GM18526 (cell line): ENCODE results near the gene ZFPM1.

Source experiments
- POLR2A ChIP-seq: IDR thresholded peaks from 3 replicates; pipeline ENCODE4 v1.6.1; 2011; ENCODE audit not compliant: insufficient read length; ENCODE audit errors: extremely low read depth

The ZFPM1 gene

GRCh38 chr16:88523309-88524161, 70.5 kb downstream of the ZFPM1 start:
- TF ChIP-seq POLR2A: no peak

GRCh38 chr16:88524274-88524972, 71.3 kb downstream of the ZFPM1 start:
- TF ChIP-seq POLR2A: no peak

- no peak for TF ChIP-seq POLR2A
Observed at GRCh38 chr16:88524973-88525662, 72.0 kb downstream of the ZFPM1 start.

GRCh38 chr16:88525663-88525990, 72.5 kb downstream of the ZFPM1 start:
- no peak for TF ChIP-seq POLR2A

GRCh38 chr16:88526008-88526905, 73.2 kb downstream of the ZFPM1 start:
- TF ChIP-seq POLR2A: no peak

GRCh38 chr16:88526906-88527185, 73.8 kb downstream of the ZFPM1 start:
- no peak for TF ChIP-seq POLR2A

GRCh38 chr16:88527186-88527936, 74.3 kb downstream of the ZFPM1 start:
- TF ChIP-seq POLR2A: no peak

- TF ChIP-seq POLR2A: no peak
Observed at GRCh38 chr16:88527937-88528743, 75.1 kb downstream of the ZFPM1 start.

GRCh38 chr16:88528902-88529318, 75.8 kb downstream of the ZFPM1 start:
- no peak for TF ChIP-seq POLR2A

- no peak for TF ChIP-seq POLR2A
Observed at GRCh38 chr16:88529596-88529995, 76.5 kb downstream of the ZFPM1 start.

GRCh38 chr16:88530051-88530857, 77.2 kb downstream of the ZFPM1 start:
- no peak for TF ChIP-seq POLR2A

GRCh38 chr16:88530858-88531203, 77.8 kb downstream of the ZFPM1 start:
- no peak for TF ChIP-seq POLR2A

- TF ChIP-seq POLR2A: no peak
Observed at GRCh38 chr16:88531346-88531745, 78.3 kb downstream of the ZFPM1 start.
